NCI-H526 treated with DMSO at 0.1 percent for 48 hours (cell line): ENCODE data around the gene PDXDC1.
"Not testable (repeated sequence)": the region's sequence is repeated elsewhere in the genome, so short reads cannot be mapped to it uniquely, and the experiment has no call there.

Experiments used
- DNase-seq: peaks from one replicate; lab custom pipeline; 2025; lab: John Stamatoyannopoulos, UW

Gene PDXDC1

DNA sequence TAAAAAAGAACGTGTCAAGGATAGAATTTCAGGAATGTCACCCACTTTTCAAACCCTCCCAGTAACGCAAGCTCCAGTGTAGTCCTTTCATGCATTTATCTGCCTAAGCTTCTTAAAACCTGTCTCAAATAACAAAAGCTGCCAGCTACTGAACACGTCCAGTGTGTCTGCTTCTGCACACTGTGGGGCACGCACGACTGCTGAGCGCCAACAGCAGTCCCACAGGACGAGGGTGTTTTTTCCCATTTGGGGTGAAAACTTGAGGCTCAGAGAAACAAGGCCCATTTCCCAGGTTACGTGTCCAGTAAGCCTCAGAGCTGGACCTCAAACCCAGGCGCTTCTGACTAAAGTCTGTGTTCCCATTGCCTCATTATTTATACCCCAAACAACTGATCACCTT lies 63.9 kb downstream of the PDXDC1 start:
- DNase-seq = no peak

DNA sequence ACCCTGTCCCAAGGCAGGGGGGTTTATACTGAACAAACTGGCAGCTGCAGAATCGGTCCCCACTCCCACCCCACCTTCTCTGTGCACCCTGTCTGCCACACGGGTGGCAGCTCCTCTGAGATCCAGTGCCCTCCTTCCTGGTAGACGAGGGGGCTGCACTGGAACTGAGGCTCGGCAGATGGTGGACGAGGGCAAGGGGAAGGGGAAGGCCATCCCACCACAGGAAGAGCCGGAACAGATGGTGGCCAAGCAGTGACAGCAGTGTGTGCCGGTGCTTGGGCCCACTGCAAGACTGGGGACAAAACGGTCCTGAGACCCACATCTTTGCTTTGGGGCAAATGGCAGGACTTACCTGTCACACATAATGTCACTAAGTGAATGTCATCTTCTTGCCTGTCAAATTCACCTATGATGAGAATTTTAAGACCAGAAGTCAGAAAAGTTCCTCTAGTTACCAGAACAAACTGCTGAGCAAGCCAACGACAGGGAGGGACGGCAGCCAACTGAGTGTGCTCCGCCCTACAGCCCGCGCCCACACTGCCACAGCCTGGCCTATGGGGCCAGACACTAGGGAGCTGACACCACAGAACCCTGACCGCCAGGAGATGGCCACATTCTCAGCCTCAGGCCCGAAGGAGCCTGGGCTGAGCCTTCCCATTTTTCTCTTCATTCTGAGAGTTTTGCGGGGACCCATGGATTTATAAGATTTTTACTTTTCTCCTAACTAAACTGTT lies 66.6 kb downstream of the PDXDC1 start:
- DNase-seq = no peak

DNA sequence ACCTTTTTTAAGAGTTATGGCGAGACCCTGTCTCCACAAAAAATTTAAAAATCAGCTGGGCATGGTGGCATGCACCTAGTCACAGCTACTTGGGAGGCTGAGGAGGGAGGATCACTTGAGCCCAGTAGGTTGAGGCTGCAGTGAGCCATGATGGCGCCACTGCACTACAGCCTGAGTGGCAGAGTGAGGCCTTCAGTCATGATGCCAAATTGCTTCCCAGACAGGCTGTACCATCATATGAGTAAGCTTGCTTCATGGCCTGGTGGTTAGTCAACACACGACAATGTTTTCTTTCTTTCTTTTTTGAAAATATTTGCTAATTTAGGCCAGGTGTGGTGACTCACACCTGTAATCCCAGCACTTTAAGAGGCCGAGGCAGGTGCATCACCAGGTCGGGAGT lies 68.5 kb downstream of the PDXDC1 start:
- no peak for DNase-seq

DNA sequence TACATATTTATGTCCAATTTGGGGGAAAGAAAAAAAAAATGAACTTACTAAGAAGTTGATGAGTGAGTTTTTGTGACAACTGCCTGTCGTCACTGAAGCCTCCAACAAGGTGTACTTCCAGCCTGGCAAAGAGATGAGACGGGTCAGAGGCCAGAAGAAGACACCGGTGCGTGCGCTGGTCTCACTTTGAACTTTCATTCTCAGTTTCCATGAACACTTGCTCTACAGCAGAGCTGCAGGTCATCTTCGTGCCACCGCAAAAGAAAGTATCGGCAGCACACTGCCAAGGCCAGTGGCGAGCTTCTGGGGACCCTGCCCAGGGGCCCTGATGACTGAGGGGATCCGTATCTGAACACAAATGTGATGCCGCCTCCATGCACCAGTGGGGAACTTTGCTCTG lies 69.5 kb downstream of the PDXDC1 start:
- DNase-seq = no peak

DNA sequence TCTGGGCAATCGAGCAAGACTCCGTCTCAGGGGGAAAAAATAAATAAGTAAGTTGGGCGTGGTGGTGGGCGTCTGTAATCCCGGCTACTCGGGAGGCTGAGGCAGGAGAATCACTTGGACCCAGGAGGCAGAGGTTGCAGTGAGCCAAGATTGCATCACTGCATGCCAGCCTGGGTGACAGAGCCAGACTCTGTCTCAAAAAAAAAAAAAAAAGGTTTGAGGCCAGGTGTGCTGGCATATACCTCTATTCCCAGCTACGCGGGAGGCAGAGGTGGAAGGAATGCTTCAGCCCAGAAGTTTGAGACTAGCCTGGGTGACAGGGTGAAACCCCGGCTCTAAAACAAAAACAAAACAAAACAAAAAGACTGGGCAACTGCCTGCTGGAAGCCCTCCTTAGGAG lies 70.4 kb downstream of the PDXDC1 start:
- not testable (repeated sequence) for DNase-seq

DNA sequence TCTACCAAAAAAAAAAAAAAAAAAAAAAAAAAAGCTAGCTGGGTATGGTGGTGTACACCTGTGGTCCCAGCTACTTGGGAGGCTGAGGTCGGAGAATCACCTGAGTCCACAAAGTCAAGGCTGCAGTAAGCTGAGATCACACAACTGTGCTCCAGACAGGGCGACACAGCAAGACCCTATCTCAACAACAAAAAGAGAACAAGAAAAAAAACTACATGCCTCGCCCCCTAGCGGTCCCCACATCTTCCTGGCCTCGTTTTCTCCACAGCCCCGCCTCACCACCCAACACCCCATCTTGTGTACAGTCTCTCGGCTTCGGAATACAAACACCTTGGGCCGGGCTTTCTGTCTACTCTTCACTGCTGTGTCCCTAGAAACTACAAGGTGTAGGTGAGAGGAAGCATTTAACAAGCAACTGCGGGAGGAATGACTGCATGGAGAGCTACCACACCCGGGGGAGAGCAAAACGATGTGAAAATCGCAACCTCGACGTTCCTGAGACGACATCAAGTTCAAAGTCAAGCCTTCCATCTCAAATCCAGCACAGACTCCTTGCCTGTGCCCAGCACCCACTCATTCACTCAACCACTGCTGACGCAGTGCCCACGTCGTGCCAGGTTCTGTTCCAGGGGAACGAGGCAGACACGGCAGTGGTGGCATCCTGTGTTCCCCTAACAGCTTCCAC lies 72.0 kb downstream of the PDXDC1 start:
- no peak for DNase-seq

DNA sequence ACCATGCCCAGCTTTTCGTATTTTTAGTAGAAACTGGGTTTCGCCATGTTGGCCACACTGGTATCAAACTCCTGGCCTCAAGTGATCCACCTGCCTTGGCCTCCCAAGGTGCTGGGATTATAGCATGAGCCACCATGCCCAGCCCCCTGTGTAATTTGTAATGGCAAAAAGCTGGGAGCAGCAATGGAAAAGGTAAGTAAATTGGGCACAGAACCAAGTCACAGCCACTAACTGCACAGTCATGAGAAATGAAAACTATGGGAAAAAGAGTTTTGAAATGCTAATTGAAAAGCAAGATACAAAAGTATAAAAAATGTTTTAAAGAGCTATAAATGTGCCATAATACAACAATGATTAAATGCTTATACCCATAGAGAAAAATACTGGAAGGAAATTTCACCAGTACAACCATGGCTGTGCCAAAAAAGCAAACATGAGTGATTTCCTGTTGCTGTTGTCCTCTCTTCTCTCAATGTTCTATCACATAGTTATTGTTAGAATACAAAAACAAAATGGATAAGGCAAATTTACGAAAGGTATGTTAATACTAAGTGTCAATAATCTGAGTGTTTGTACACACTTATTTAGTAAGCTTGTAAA lies 74.9 kb downstream of the PDXDC1 start:
- no peak for DNase-seq

DNA sequence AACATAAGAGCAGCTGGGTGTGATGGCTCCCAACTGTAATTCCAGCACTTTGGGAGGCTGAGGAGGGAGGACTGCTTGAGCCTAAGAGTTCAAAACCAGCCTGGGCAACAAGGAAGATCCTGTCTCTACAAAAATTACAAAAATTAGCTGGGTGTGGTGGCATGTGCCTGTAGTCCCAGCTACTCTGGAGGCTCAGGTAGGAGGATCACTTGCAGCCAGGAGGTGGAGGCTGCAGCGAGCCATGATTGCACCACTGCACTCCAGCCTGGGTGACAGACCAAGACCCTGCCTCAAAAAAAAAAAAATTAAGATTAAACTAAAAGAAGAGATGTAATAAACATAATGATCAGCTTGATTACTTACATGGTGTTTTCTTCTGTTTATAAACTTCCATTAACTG lies 75.6 kb downstream of the PDXDC1 start:
- not testable (repeated sequence) for DNase-seq

DNA sequence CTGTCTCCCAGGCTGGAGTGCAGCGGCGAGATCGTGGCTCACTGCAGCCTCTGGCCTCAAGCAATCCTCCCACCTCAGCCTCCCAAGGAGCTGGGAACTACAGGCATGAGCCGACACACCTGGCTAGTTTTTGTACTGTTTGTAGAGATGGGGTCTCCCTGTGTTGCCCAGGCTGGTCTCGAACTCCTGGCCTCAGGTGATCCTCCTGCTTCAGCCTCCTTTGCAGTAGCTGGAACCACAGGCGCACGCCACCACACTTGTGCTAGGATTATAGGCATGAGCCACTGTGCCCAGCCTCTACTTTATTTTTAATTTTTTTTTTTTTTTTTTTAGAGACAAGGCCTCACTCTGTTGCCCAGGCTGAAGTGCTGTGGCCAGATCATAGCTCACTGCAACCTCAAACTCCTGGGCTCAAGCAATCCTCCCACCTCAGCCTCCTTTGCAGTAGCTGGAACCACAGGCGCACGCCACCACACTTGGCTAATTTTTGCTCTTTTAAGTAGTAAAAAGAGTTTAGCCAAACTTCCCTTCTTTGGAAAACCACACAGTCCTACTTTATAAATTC lies 76.6 kb downstream of the PDXDC1 start:
- no peak for DNase-seq

DNA sequence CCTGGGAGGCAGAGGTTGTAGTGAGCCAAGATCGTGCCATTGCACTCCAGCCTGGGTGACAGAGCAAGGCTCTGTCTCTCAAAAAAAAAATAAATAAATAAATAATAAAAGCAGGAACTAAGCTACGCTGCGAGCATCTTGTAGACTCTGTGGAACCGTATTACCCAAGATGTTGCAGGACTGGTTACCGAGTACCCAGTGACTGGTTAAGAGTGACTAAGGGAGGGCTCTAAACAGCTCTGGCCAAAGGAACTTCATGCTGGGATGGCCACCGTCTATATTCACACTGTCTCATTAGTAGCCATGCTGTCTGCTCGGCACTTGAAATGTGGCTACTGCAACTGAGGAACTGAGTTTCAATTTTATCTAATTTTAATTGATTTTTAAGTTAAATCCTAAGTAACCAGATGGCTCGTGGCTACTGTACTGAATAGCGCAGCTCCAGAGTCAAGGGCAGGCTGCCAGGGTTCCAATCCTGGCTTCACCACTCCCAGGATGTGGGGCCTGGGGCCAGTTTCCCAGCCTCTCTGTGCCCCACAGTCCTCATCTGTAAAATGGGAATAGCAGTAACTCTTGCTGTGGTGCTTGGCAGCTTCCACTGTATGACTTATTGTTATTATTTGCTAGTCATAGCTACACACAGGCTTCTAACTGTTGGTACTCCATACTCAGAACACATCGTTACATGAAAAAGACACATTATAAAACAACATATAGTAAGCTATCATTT lies 78.1 kb downstream of the PDXDC1 start:
- DNase-seq = no peak

DNA sequence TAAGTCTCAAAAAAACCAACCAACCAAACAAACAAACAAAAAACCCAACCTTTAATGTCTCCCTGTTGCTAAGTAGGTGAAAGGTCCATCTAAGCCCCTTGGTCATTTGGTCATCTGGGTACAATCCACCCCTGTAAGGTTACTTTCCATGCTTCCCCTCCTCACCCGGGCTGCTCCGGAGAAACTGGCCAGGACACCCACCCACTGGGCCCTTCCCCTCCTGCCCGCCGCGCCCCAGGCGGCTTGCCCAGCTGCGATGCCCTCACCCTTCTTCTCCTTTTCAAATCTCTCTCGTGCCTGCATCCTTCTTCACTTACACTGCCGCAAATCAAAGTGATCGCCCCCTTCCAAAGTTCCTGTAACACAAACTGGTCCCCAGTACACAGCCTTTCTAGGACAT lies 79.1 kb downstream of the PDXDC1 start:
- no peak for DNase-seq

DNA sequence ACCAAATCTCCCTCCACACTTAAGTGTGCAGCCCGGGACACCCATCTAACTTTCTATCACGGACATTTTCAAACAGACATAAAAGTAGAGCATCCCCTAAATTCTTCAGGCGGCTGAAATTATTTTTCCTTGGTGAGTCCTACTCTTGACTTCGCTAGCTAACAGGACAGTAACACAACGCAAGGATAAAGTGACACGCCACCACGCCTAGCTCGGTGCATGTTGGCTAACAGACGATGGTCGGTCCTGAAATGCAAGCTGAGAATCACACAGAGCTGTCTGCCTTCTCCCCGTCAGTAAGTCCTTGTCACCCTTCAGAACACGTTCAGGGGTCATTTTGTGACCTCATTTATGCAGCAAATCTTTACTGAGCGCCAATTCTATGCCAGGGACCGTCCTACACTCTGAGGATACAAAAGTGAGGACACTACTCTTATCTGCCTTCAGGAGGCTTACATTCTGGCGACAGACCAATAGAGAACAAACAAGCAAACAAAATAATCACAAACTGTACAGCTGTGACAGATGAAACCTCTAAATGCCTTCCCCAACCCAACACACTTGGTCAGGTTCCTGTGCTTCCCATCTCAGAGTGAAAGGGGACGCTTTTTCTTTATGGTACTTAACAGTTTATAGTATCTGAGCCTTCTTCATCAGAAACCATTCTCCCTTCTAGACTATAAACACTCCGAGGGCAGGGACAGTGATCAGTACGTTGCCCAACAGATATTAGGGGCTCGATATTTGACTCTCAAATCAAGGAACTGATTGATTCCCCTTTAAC lies 79.7 kb downstream of the PDXDC1 start:
- no peak for DNase-seq

DNA sequence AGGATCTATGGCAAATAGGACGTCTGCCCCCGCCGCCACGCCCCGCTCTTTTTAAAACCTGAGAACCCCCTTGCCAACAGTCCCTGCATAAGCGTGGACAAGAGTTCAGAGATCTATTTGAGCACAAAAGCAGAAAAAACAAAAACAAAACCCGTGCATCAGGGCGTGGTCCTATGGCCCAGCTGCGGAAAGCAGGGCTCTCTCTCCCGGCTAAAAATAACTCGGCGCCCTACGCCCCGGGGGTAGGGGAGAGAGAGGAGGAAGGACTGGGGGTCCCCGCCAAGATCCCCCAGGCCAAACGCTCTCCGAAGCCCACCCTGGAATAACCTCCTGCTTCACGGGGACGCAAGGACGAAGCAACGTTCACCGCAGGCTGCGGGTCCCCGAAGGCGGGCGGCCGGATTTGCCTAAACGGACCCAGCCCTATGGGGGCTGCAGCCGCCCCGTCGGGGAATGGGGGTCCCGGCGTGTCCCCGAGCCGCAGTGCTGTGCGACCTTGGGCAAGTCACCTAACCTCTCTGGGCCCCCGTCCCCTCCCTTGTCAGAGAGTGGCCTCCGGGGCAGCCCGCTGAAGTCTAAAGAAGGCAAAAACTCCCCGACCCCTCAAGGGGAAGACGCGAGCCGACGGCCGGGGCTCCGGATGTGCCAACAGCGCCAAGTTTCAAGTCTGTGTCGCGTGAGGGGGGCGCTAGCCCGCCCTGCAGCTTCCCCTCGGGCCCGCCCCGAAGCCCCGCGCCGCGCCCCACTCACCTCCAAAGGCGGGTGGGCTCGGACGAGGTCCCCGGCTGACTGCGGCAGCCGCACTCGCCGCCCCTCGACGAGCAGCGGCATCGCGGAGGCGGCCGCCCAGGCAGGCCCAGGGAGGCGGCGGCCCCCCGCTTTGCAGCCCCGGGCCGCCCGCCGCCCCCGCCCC lies 80.6 kb downstream of the PDXDC1 start:
- no peak for DNase-seq

DNA sequence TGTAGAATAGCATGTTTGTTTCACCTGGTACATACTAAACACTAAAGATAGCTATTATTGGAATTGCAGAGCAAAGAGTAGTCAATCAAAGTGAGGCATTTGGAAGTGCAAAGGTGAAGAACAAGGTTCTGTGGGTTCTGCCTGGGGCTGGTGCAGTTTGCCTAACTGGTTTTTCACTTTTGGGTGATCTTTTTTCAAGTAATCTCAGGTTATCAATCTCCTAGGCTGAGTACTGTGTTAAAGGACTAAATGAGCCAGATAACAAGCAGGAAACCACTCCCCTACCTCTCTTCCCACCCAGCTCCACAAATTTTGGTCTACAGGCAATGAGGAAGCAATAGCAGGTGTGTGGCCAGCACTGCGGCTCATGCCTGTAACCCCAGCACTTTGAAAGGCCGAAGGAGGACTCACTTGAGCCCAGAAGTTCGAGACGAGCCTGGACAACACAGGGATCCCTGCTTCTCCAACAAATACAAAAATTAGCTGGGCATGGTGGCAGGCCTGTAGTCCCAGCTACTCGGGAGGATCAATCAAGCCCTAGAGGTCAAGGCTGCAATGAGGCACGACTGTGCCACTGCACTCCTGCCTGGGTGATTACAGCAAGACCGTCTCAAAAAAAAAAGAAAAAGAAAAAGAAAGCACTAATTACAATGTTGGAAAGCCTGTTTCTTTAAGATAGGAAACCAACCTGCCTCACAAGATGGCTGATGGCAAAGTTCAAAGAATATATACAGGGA lies 83.0 kb downstream of the PDXDC1 start:
- no peak for DNase-seq

DNA sequence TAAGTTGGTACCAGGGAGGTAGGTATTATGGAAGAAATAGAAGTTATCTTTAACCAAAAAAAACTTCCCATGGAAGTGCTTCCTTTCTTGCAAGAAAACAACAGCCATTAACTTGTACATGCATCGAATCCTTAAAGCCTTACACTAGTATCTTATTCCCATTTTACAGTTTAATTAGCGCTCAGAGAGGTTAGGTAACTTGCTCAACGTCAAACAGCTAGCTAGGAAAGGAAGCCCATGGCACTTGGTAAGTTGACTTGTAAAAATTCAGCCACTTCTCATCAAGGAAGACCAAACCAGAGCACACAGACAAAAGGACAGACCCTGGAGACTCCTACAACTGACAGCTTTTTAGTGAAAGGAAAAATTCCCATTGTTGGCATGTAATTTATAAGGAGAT lies 84.5 kb downstream of the PDXDC1 start:
- DNase-seq = no peak

DNA sequence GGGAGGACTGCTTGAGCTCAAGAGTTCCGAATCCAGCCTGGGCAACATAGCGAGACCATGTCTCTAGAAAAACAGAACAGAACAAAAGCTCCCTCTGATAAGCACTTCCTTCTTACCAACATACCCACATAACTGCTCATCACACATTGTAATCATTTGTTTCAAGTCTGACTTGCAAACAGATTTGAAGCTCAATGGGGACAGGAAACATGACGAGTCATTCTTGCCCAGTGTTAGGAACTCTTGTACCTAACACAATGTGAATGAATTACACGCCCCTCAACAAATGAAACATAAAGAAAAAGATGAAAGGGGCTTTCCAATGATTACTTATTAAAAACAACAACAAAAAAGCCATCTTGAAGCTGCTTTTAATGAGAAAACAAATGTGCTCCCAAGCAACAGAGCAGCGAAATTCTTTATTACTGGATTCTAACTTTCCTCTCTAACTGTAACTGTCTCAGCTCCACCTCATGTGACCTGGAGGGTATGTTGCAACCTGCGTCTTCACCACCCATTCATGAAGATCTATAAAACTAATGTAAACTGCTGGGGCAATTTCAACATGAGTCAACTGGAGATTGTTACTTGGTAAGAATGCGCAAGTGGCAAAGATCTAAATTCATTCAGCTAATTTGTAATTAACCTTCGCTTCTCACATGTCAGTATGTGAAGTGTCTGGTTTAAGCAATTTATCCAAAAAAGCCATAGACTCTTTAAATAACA lies 87.4 kb downstream of the PDXDC1 start:
- DNase-seq = not testable (repeated sequence)

DNA sequence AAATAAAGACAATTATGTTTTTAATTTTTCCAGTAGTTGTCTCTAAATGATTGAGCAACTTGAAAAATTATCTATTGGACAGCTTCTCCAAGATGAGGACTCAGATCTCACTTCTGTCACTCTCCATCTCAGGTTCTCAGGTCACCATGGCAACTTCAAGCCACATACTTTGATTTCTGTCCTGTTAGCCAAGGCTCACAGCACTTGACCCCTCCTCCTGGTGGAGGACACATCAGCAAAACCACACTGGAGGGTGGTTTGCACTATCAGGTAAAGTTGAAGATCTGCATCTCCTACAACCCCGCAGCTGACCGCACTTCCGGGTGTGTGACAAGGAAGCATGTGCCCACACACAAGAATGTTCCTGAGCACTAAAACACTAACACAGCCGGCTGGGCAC lies 91.1 kb downstream of the PDXDC1 start:
- not testable (repeated sequence) for DNase-seq

DNA sequence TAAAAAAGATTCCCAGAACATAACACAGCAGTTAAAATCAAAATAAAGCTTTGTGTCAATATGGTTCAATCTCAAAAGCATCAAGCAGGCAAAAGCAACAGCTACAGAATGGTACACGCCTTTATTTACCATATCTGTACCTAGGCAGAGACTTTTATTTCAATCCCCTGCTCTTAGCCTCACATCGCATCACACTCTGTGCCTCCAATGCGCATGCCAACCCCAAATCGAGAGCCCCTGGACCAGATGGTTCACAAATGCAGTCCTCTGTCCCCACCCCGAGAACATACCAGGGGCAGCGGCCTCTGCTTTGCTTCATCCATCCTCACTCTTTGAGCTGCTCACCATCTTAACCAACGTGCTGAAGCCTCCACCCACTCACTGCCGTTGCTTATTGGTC lies 91.9 kb downstream of the PDXDC1 start:
- not testable (repeated sequence) for DNase-seq

DNA sequence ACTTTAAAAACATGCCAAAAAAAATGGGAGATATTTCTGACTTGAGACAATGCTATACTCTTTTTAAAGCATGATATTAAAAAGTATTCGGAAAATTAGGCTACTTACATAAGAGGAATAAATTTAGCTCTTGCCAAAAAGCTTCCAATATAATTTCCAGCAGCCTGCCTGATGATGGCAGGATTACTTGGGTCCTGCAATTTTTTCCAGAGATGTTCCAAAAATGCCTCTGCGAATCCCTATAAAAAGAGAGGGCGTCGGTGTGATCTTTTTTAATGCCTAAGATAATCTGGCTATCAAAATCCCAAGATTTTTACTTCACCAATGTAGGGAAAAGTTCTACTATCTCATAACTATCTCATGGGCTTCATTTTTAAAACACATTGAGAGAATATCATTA lies 96.2 kb downstream of the PDXDC1 start:
- not testable (repeated sequence) for DNase-seq
